ENCODE results near the gene DUS2. TPM values are rescaled to one million over a fixed set of nuclear protein-coding genes. Genes with fewer than 3 reads are reported as not detected.
"Not testable (repeated sequence)": the region's sequence is repeated elsewhere in the genome, so short reads cannot be mapped to it uniquely, and the experiment has no call there.

The DUS2 gene
- total RNA-seq, 1 experiment from 2014 or later, result 27.3 TPM

GRCh38 chr16:68105611-68106010 lies 82.5 kb downstream of the DUS2 start:
- intact Hi-C loops (cut with micrococcal nuclease), result no loop called here
- Histone ChIP-seq H4K20me1 (ENCODE audit: insufficient read depth) (peaks cover 6% of the 10 kb centered on the region; the same call in 1 of the 2 replicates), H3K79me2 (ENCODE audit: insufficient read depth, low read length) (peaks cover 80% of the 10 kb centered on the region), H3K9me2 (ENCODE audit: insufficient read depth) (no peaks in the 10 kb centered on the region), H3K4me2 (ENCODE audit: low read length) (no peak overlapping the region), H3K4me3 (replicated peaks in 1 of 2; ENCODE audit: low read depth in 1 of 2, low read length in 2 of 2) (no peak overlapping the region), H2AFZ (ENCODE audit: low read depth, low read length, poor library complexity, severe bottlenecking) (no peak overlapping the region), H3K9ac (ENCODE audit: low read length) (no peak overlapping the region), H3K27ac (ENCODE audit: low read depth, low read length) (no peak overlapping the region), H3K36me3 (ENCODE audit: control insufficient read depth in 1 of 2, insufficient read depth in 2 of 2, low read length in 2 of 2) (no peaks in the 10 kb centered on the region), H3K9me3 (ENCODE audit: control insufficient read depth in 1 of 2, insufficient read depth in 1 of 2, low read depth in 1 of 2, low read length in 2 of 2) (peaks cover 0 to 8% of the 10 kb centered on the region in 2 experiments; a peak in 1 of 4 replicates), H3K27me3 (ENCODE audit: insufficient read depth, low read length) (no peaks in the 10 kb centered on the region), H3K4me1 (ENCODE audit: control insufficient read depth in 1 of 2, insufficient read depth in 2 of 2, low read length in 2 of 2) (no peaks in the 10 kb centered on the region)
- ChIA-PET RAD21 (ENCODE audit: low non-redundant PET in 1 of 2, low total read pairs in 2 of 2, uncharacterized antibody in 2 of 2, unreplicated experiment in 2 of 2) (no interaction called here), CTCF (no interaction called here), POLR2A (no interaction called here)
- BruUV-seq (replicated peaks), result no TSS peak
- DNase-seq (ENCODE audit: low read depth, low spot score), result no peak
- TF ChIP-seq YY1 (IDR thresholded peaks at IDR 0.05; ENCODE audit: extremely low read depth, insufficient replicate concordance, low read depth, low read length) (no peak), EZH2 (IDR thresholded peaks at IDR 0.05) (no peak)
- no peak for ATAC-seq

GRCh38 chr16:68107230-68107928 lies 84.3 kb downstream of the DUS2 start:
- peaks cover 84% of the 10 kb centered on the region for H3K79me2 ChIP-seq (ENCODE audit: insufficient read depth, low read length)
- intact Hi-C loops (cut with micrococcal nuclease); H4K20me1 ChIP-seq (ENCODE audit: insufficient read depth): not testable (repeated sequence)

GRCh38 chr16:68109156-68109555 lies 86.1 kb downstream of the DUS2 start:
- H3K4me1 ChIP-seq (ENCODE audit: control insufficient read depth in 1 of 2, insufficient read depth in 2 of 2, low read length in 2 of 2); H3K27me3 ChIP-seq (ENCODE audit: insufficient read depth, low read length); H3K4me3 ChIP-seq (replicated peaks in 1 of 2; ENCODE audit: low read depth in 1 of 2, low read length in 2 of 2); RAD21 ChIA-PET (ENCODE audit: low non-redundant PET in 1 of 2, low total read pairs in 2 of 2, uncharacterized antibody in 2 of 2, unreplicated experiment in 2 of 2); CTCF ChIA-PET; POLR2A ChIA-PET; intact Hi-C loops (cut with micrococcal nuclease); H3K36me3 ChIP-seq (ENCODE audit: control insufficient read depth in 1 of 2, insufficient read depth in 2 of 2, low read length in 2 of 2); H3K4me2 ChIP-seq (ENCODE audit: low read length); DNase-seq (ENCODE audit: low read depth, low spot score); BruUV-seq (replicated peaks); ATAC-seq; H3K9ac ChIP-seq (ENCODE audit: low read length); H3K9me2 ChIP-seq (ENCODE audit: insufficient read depth); H2AFZ ChIP-seq (ENCODE audit: low read depth, low read length, poor library complexity, severe bottlenecking); H3K27ac ChIP-seq (ENCODE audit: low read depth, low read length); H4K20me1 ChIP-seq (ENCODE audit: insufficient read depth): not testable (repeated sequence)
- H3K79me2 ChIP-seq (ENCODE audit: insufficient read depth, low read length), result peaks cover 82% of the 10 kb centered on the region
- H3K9me3 ChIP-seq (ENCODE audit: control insufficient read depth in 1 of 2, insufficient read depth in 1 of 2, low read depth in 1 of 2, low read length in 2 of 2), result peaks cover 0 to 12% of the 10 kb centered on the region in 2 experiments; a peak in 1 of 4 replicates

More at GRCh38 chr16:68107230-68107928, 84.3 kb downstream of the DUS2 start:
- CTCF ChIA-PET; POLR2A ChIA-PET; H3K27me3 ChIP-seq (ENCODE audit: insufficient read depth, low read length); H3K27ac ChIP-seq (ENCODE audit: low read depth, low read length); DNase-seq (ENCODE audit: low read depth, low spot score); H2AFZ ChIP-seq (ENCODE audit: low read depth, low read length, poor library complexity, severe bottlenecking); ATAC-seq; BruUV-seq (replicated peaks); H3K4me1 ChIP-seq (ENCODE audit: control insufficient read depth in 1 of 2, insufficient read depth in 2 of 2, low read length in 2 of 2); H3K4me3 ChIP-seq (replicated peaks in 1 of 2; ENCODE audit: low read depth in 1 of 2, low read length in 2 of 2); H3K9me2 ChIP-seq (ENCODE audit: insufficient read depth); H3K36me3 ChIP-seq (ENCODE audit: control insufficient read depth in 1 of 2, insufficient read depth in 2 of 2, low read length in 2 of 2); H3K4me2 ChIP-seq (ENCODE audit: low read length); RAD21 ChIA-PET (ENCODE audit: low non-redundant PET in 1 of 2, low total read pairs in 2 of 2, uncharacterized antibody in 2 of 2, unreplicated experiment in 2 of 2); H3K9ac ChIP-seq (ENCODE audit: low read length): not testable (repeated sequence)
- peaks cover 0 to 12% of the 10 kb centered on the region in 2 experiments; a peak in 1 of 4 replicates for H3K9me3 ChIP-seq (ENCODE audit: control insufficient read depth in 1 of 2, insufficient read depth in 1 of 2, low read depth in 1 of 2, low read length in 2 of 2)

- CTCF ChIA-PET; DNase-seq (ENCODE audit: low read depth, low spot score); H3K9ac ChIP-seq (ENCODE audit: low read length); H2AFZ ChIP-seq (ENCODE audit: low read depth, low read length, poor library complexity, severe bottlenecking); H3K9me3 ChIP-seq (ENCODE audit: control insufficient read depth in 1 of 2, insufficient read depth in 1 of 2, low read depth in 1 of 2, low read length in 2 of 2); H3K27me3 ChIP-seq (ENCODE audit: insufficient read depth, low read length); ATAC-seq; RAD21 ChIA-PET (ENCODE audit: low non-redundant PET in 1 of 2, low total read pairs in 2 of 2, uncharacterized antibody in 2 of 2, unreplicated experiment in 2 of 2); H3K4me2 ChIP-seq (ENCODE audit: low read length); intact Hi-C loops (cut with micrococcal nuclease); H3K4me1 ChIP-seq (ENCODE audit: control insufficient read depth in 1 of 2, insufficient read depth in 2 of 2, low read length in 2 of 2); H3K4me3 ChIP-seq (replicated peaks in 1 of 2; ENCODE audit: low read depth in 1 of 2, low read length in 2 of 2); BruUV-seq (replicated peaks); H4K20me1 ChIP-seq (ENCODE audit: insufficient read depth); POLR2A ChIA-PET; H3K9me2 ChIP-seq (ENCODE audit: insufficient read depth); H3K36me3 ChIP-seq (ENCODE audit: control insufficient read depth in 1 of 2, insufficient read depth in 2 of 2, low read length in 2 of 2); H3K27ac ChIP-seq (ENCODE audit: low read depth, low read length): not testable (repeated sequence)
- peaks cover 82% of the 10 kb centered on the region for H3K79me2 ChIP-seq (ENCODE audit: insufficient read depth, low read length)
Observed at GRCh38 chr16:68110611-68111010, 87.5 kb downstream of the DUS2 start.

All from HCT116 (cell line).